ENCODE results near the gene GRM2. TPM values are rescaled to one million over a fixed set of nuclear protein-coding genes. Genes with fewer than 3 reads are reported as not detected.

Gene GRM2
- total RNA-seq, 1 experiment from 2014 or later: 1.9 TPM

- Histone ChIP-seq H3K4ac (ENCODE audit: low read depth, low read length) (no peak overlapping the region), H3K27ac (ENCODE audit: insufficient read length, low read depth, low read length) (no peak overlapping the region), H3K4me1 (ENCODE audit: insufficient read depth, low read length) (0 out of 2 replicates have a peak, but pooled peaks cover 2% of the 10 kb centered on the region), H3K9me3 (ENCODE audit: control insufficient read depth, low read depth, low read length) (no peaks in the 10 kb centered on the region), H3K56ac (ENCODE audit: insufficient read length, low read depth, low read length) (no peak overlapping the region), H4K20me1 (ENCODE audit: control insufficient read depth, insufficient read depth, insufficient read length) (no peaks in the 10 kb centered on the region), H3K23me2 (ENCODE audit: insufficient read length, low read depth, low read length, poor library complexity, severe bottlenecking) (peaks cover 8% of the 10 kb centered on the region), H2BK5ac (ENCODE audit: insufficient read length, low read length) (no peak overlapping the region), H3K79me2 (ENCODE audit: insufficient read depth, low read length) (no peaks in the 10 kb centered on the region), H4K91ac (ENCODE audit: insufficient read length, low read depth, low read length) (no peak overlapping the region), H2BK15ac (ENCODE audit: low read depth, low read length) (no peak overlapping the region), H2BK20ac (ENCODE audit: low read depth, low read length, poor library complexity, severe bottlenecking) (no peak overlapping the region), H2BK12ac (ENCODE audit: insufficient read length, low read depth, low read length) (no peak overlapping the region), H4K8ac (replicated peaks; ENCODE audit: insufficient read length, low read depth, low read length) (no peak overlapping the region), H3K18ac (ENCODE audit: insufficient read length, low read depth, low read length) (no peak overlapping the region), H2BK120ac (ENCODE audit: low read depth, low read length, poor library complexity, severe bottlenecking) (no peak overlapping the region), H2AK5ac (ENCODE audit: insufficient read length, low read length) (no peak overlapping the region), H3K9ac (ENCODE audit: extremely low read depth, insufficient read length, low read length) (no peak overlapping the region), H4K5ac (ENCODE audit: insufficient read length, low read depth, low read length) (no peak overlapping the region), H3K14ac (ENCODE audit: insufficient read depth, low read length) (no peak overlapping the region), H3K4me2 (ENCODE audit: insufficient read depth, insufficient read length, low read length) (no peak overlapping the region), H2AFZ (ENCODE audit: low read length) (no peak overlapping the region), H3T11ph (ENCODE audit: low read length) (no peak overlapping the region), H3K23ac (ENCODE audit: insufficient read length, low read depth, low read length) (no peak overlapping the region), H3K27me3 (ENCODE audit: insufficient read depth, low read length) (no peaks in the 10 kb centered on the region), H3K79me1 (ENCODE audit: insufficient read depth, low read depth, low read length, poor library complexity, severe bottlenecking) (no peaks in the 10 kb centered on the region)
- peaks cover 7% of the 10 kb centered on the region for H3K27me3 Mint-ChIP-seq (ENCODE audit: low read depth)
- TF ChIP-seq CTCF (conservative IDR thresholded peaks at IDR 0.05): no peak
- H3K36me3 Mint-ChIP-seq (ENCODE audit: insufficient read depth in 1 of 3, low read depth in 3 of 3): peaks cover 1 to 6% (median 5%) of the 10 kb centered on the region in 3 experiments; a peak in 5 of 7 replicates
- H3K27ac Mint-ChIP-seq: peak overlapping the region; percentile 40 to 96 (median 65); a peak in 5 of 7 replicates
- WGBS (ENCODE audit: extremely low coverage, insufficient read length, low lambda C conversion rate): no CpG with 5 or more reads among the region's 1 CpG
- H3K9me3 Mint-ChIP-seq: no peaks in the 10 kb centered on the region
- peaks cover 33 to 35% of the 10 kb centered on the region in 2 experiments for H3K4me1 Mint-ChIP-seq
- 0 out of 5 replicates have a peak overlapping the region, but pooled peaks of 1 of the 2 experiments have one; percentile 35 for H3K4me3 Mint-ChIP-seq
- DNase-seq: no peak
Observed at GRCh38 chr3:51668756-51669155, 38.1 kb upstream of the GRM2 start.
